RKO (cell line): ENCODE measurements around the gene DPEP3.
A peak's percentile ranks its signal among the peaks of the same experiment; 100 is the strongest.
"Not testable (repeated sequence)": the region's sequence is repeated elsewhere in the genome, so short reads cannot be mapped to it uniquely, and the experiment has no call there.

Source experiments
- DNase-seq: peaks from one replicate; pipeline ENCODE4 v3.0.0-alpha.2; 2016; ENCODE audit warnings: low spot score

Gene DPEP3

GRCh38 chr16:67944690-67945391 is 35.5 kb downstream of the DPEP3 start:
- no peak for DNase-seq

GRCh38 chr16:67943619-67944504 is 36.4 kb downstream of the DPEP3 start, which contains the start of gene LCAT:
TSS of gene LCAT (minus strand) at chr16:67944120. CDS start at chr16:67944101, 19 bp downstream.
- DNase-seq, result no peak

- DNase-seq, result no peak
Observed at GRCh38 chr16:67943256-67943618, 37.1 kb downstream of the DPEP3 start.

GRCh38 chr16:67942510-67943255 is 37.6 kb downstream of the DPEP3 start:
- DNase-seq, result no peak

- peak; percentile 66 for DNase-seq
Observed at GRCh38 chr16:67942200-67942509, 38.1 kb downstream of the DPEP3 start.

GRCh38 chr16:67941469-67942199 is 38.7 kb downstream of the DPEP3 start:
- DNase-seq, result no peak

GRCh38 chr16:67940446-67941089 is 39.7 kb downstream of the DPEP3 start:
- DNase-seq, result no peak

GRCh38 chr16:67939507-67940445 is 40.5 kb downstream of the DPEP3 start:
- no peak for DNase-seq

- DNase-seq, result not testable (repeated sequence)
Observed at GRCh38 chr16:67937713-67938112, 42.6 kb downstream of the DPEP3 start.

- DNase-seq, result peak; percentile 27
Observed at GRCh38 chr16:67936880-67937605, 43.3 kb downstream of the DPEP3 start.

GRCh38 chr16:67936124-67936879 is 44.0 kb downstream of the DPEP3 start, which contains the start of gene PSMB10:
TSS of gene PSMB10 (minus strand) at chr16:67936850. CDS start at chr16:67936749, 101 bp downstream.
- DNase-seq, result peak; percentile 78

- peak; percentile 94 for DNase-seq
Observed at GRCh38 chr16:67935402-67936123, 44.7 kb downstream of the DPEP3 start.

- DNase-seq, result no peak
Observed at GRCh38 chr16:67935101-67935401, 45.2 kb downstream of the DPEP3 start.

- no peak for DNase-seq
Observed at GRCh38 chr16:67934306-67935100, 45.8 kb downstream of the DPEP3 start.

- no peak for DNase-seq
Observed at GRCh38 chr16:67933805-67934204, 46.5 kb downstream of the DPEP3 start.

GRCh38 chr16:67932462-67932840 is 47.8 kb downstream of the DPEP3 start:
- no peak for DNase-seq

GRCh38 chr16:67931712-67932461 is 48.4 kb downstream of the DPEP3 start, which contains the start of gene CTRL:
TSS of gene CTRL (minus strand) at chr16:67931862. CDS start at chr16:67931852, 10 bp downstream.
- no peak for DNase-seq
